HepG2 (cell line): ENCODE data around the gene ZNF302. TPM values are rescaled to one million over a fixed set of nuclear protein-coding genes. Genes with fewer than 3 reads are reported as not detected.

ENCODE experiments used
- ATAC-seq: fragments of 200-7000 bp; cut with Tn5 transposase; 3 replicates; pipeline ENCODE4 v1.9.1; 2020; ENCODE audit warnings: mild to moderate bottlenecking, moderate library complexity
- BruUV-seq: library from RNA; stranded (reverse); fragments of 400-500 nt; replicated peaks from 2 replicates; lab custom pipeline; 2021; lab: Mats Ljungman, UMichigan
- CTCF ChIA-PET: fragments of 300-600 bp; formaldehyde crosslinking; extraction: SDS; loops from one replicate; lab custom pipeline; 2021; ENCODE audit warnings: low total read pairs, inconsistent platforms, low intra/inter-chr PET ratio; lab: Yijun Ruan, JAX
- POLR2A ChIA-PET: fragments of 350-600 bp; sonication (Branson Sonifier 250); formaldehyde crosslinking; loops from one replicate; lab custom pipeline; 2020; ENCODE audit warnings: antibody characterized with exemption, inconsistent platforms; lab: Yijun Ruan, JAX
- DNase-seq: peaks from one replicate; pipeline ENCODE4 v3.0.0-alpha.2; 2015; ENCODE audit warnings: low spot score
- FAIRE-seq: peaks from 3 replicates; lab custom pipeline; 2011; peaks lifted over from hg19 to GRCh38; lab: Jason Lieb, UNC
- H2AFZ ChIP-seq: one replicate; pipeline ENCODE4 v1.6.1; 2011; ENCODE audit warnings: low read length, inconsistent platforms
- H3K27ac ChIP-seq: fragments of 300-600 bp; 3 replicates; pipeline ENCODE4 v1.8.0; 2011; ENCODE audit warnings: mixed run types, mild to moderate bottlenecking, mixed read lengths, low read length, inconsistent platforms; ENCODE audit not compliant: insufficient read depth; ENCODE audit errors: extremely low read length
- H3K27me3 ChIP-seq, 2 experiments: fragments of 200-600 bp in 1 of 2; 2 replicates in 1 of 2; 3 replicates in 1 of 2; pipeline versions ENCODE4 v1.6.0 to v1.8.0; 2011; ENCODE audit warnings: low read length in 2 of 2, mild to moderate bottlenecking in 2 of 2, moderate library complexity in 2 of 2, inconsistent platforms in 1 of 2; ENCODE audit not compliant: insufficient read depth in 2 of 2, control insufficient read depth in 1 of 2
- H3K36me3 ChIP-seq, 2 experiments: fragments of 200-600 bp in 1 of 2; replicated peaks in 1 of 2; 2 replicates in 1 of 2; 3 replicates in 1 of 2; pipeline versions ENCODE4 v1.5.1 to v1.8.0; 2011; ENCODE audit warnings: low read length in 2 of 2, inconsistent platforms in 1 of 2; ENCODE audit not compliant: insufficient read depth in 2 of 2, control insufficient read depth in 1 of 2
- H3K4me1 ChIP-seq: 2 replicates; pipeline ENCODE4 v1.5.1; 2012; ENCODE audit warnings: low read length, inconsistent platforms; ENCODE audit not compliant: insufficient read depth
- H3K4me2 ChIP-seq: 2 replicates; pipeline ENCODE4 v1.6.0; 2011; ENCODE audit warnings: low read depth, low read length, inconsistent platforms
- H3K4me3 ChIP-seq, 3 experiments: fragments of 200-600 bp in 1 of 3; sonication (generic), shearing (Covaris generic) in 1 of 3; replicated peaks in 1 of 3; 2 replicates each; pipeline ENCODE4 v1.5.1; 2011 to 2016; ENCODE audit warnings: low read length in 3 of 3, inconsistent platforms in 2 of 3, low read depth in 2 of 3, mild to moderate bottlenecking in 2 of 3, control low read depth in 1 of 3, mixed read lengths in 1 of 3; ENCODE audit not compliant: insufficient read depth in 1 of 3
- H3K79me2 ChIP-seq: one replicate; pipeline ENCODE4 v1.6.1; 2011; ENCODE audit warnings: low read length, inconsistent platforms; ENCODE audit not compliant: insufficient read depth
- H3K9ac ChIP-seq: 2 replicates; pipeline ENCODE4 v1.6.0; 2011; ENCODE audit warnings: mild to moderate bottlenecking, low read depth, low read length, inconsistent platforms; ENCODE audit not compliant: insufficient read depth
- H3K9me3 ChIP-seq: 2 replicates; pipeline ENCODE4 v1.5.1; 2012; ENCODE audit warnings: mild to moderate bottlenecking, low read length
- H4K20me1 ChIP-seq: 2 replicates; pipeline ENCODE4 v1.6.0; 2011; ENCODE audit warnings: inconsistent platforms, mild to moderate bottlenecking, low read length, moderate library complexity; ENCODE audit not compliant: insufficient read depth
- FOSL2 ChIP-seq: sonication (generic); formaldehyde crosslinking; IDR thresholded peaks from 2 replicates; pipeline ENCODE4 v1.4.0; 2020; ENCODE audit warnings: missing genetic modification reagents
- GZF1 ChIP-seq: sonication (generic); formaldehyde crosslinking; IDR thresholded peaks from 2 replicates; pipeline ENCODE4 v1.5.1; 2020; ENCODE audit warnings: mild to moderate bottlenecking, missing genetic modification reagents
- KLF12 ChIP-seq: sonication (generic); formaldehyde crosslinking; IDR thresholded peaks from 2 replicates; pipeline ENCODE4 v1.4.0; 2020; ENCODE audit warnings: missing genetic modification reagents, borderline replicate concordance
- LBX2 ChIP-seq: sonication (generic); formaldehyde crosslinking; IDR thresholded peaks from 2 replicates; pipeline ENCODE4 v1.5.0; 2020; ENCODE audit warnings: missing genetic modification reagents, mild to moderate bottlenecking, borderline replicate concordance
- MXD4 ChIP-seq: IDR thresholded peaks from 2 replicates; pipeline ENCODE4 v1.6.1; 2016; ENCODE audit warnings: mild to moderate bottlenecking, missing biosample characterization, missing genetic modification reagents
- MYNN ChIP-seq: sonication (generic); formaldehyde crosslinking; IDR thresholded peaks from 2 replicates; pipeline ENCODE4 v1.4.0; 2020; ENCODE audit warnings: mild to moderate bottlenecking, low read depth, missing genetic modification reagents
- NR2F6 ChIP-seq, 2 experiments: IDR thresholded peaks; 2 replicates each; pipeline ENCODE4 v1.6.1; 2016; ENCODE audit warnings: antibody characterized with exemption in 1 of 2, mild to moderate bottlenecking in 1 of 2
- RBM39 ChIP-seq: fragments of 200-400 bp; formaldehyde crosslinking; IDR thresholded peaks from one replicate; pipeline ENCODE4 v1.6.1; 2018; ENCODE audit warnings: antibody characterized with exemption, mild to moderate bottlenecking, low read depth, low read length; ENCODE audit not compliant: poor library complexity, severe bottlenecking
- SP1 ChIP-seq, 2 experiments: fragments of 450-650 bp in 1 of 2; sonication (generic) in 1 of 2; formaldehyde crosslinking in 1 of 2; IDR thresholded peaks; 2 replicates each; pipeline versions ENCODE4 v1.4.0 to v1.6.1; 2016 to 2020; ENCODE audit warnings: missing genetic modification reagents in 1 of 2
- SSRP1 ChIP-seq: IDR thresholded peaks from 2 replicates; pipeline ENCODE4 v1.6.1; 2016; ENCODE audit warnings: control low read depth
- U2AF1 ChIP-seq: fragments of 200-400 bp; formaldehyde crosslinking; optimal IDR thresholded peaks from 2 replicates; pipeline ENCODE3; 2017; ENCODE audit warnings: mild to moderate bottlenecking, low read depth, low read length
- ZFP37 ChIP-seq: sonication (generic); formaldehyde crosslinking; IDR thresholded peaks from 2 replicates; pipeline ENCODE4 v1.4.0; 2020; ENCODE audit warnings: missing genetic modification reagents, borderline replicate concordance
- ZNF24 ChIP-seq: fragments of 450-650 bp; IDR thresholded peaks from 2 replicates; pipeline ENCODE4 v1.6.1; 2017; ENCODE audit warnings: antibody characterized with exemption, mild to moderate bottlenecking
- ZNF496 ChIP-seq: sonication (generic); formaldehyde crosslinking; IDR thresholded peaks from 2 replicates; pipeline ENCODE4 v1.8.1; 2023; ENCODE audit warnings: mild to moderate bottlenecking, moderate library complexity, missing genetic modification reagents; ENCODE audit not compliant: insufficient replicate concordance
- ZNF572 ChIP-seq: sonication (generic); formaldehyde crosslinking; IDR thresholded peaks from 2 replicates; pipeline ENCODE4 v1.5.1; 2020; ENCODE audit warnings: mild to moderate bottlenecking, missing genetic modification reagents
- ZNF713 ChIP-seq: sonication (generic); formaldehyde crosslinking; IDR thresholded peaks from 2 replicates; pipeline ENCODE4 v1.4.0; 2020; ENCODE audit warnings: mild to moderate bottlenecking, missing genetic modification reagents
- ZNF75D ChIP-seq: sonication (generic); formaldehyde crosslinking; IDR thresholded peaks from 2 replicates; pipeline ENCODE4 v1.8.1; 2023; ENCODE audit warnings: missing genetic modification reagents, mild to moderate bottlenecking, borderline replicate concordance
- ZNF773 ChIP-seq: sonication (generic); formaldehyde crosslinking; IDR thresholded peaks from 2 replicates; pipeline ENCODE4 v1.4.0; 2020; ENCODE audit warnings: missing genetic modification reagents, borderline replicate concordance
- ZNF777 ChIP-seq: sonication (generic); formaldehyde crosslinking; IDR thresholded peaks from 2 replicates; pipeline ENCODE4 v1.4.0; 2020; ENCODE audit warnings: missing genetic modification reagents
- ZNF780A ChIP-seq: sonication (generic); formaldehyde crosslinking; IDR thresholded peaks from 2 replicates; pipeline ENCODE4 v1.8.0; 2022; ENCODE audit warnings: mild to moderate bottlenecking, missing genetic modification reagents, moderate library complexity
- WGBS: methylation state at CpG from one replicate; pipeline ENCODE4 v1.1.6; 2017; ENCODE audit warnings: low lambda C conversion rate; 5-methylcytosine and 5-hydroxymethylcytosine counted together
- in situ Hi-C: cut with HindIII; loops from 2 replicates; pipeline ENCODE4 v1.10.0; 2017; ENCODE audit warnings: low pct_unique_long_range_greater_than_20kb; ENCODE audit not compliant: extremely low pct_ligation_motif_present
- intact Hi-C: fragments of 100-400 bp; cut with micrococcal nuclease; formaldehyde crosslinking; loops from one replicate; pipeline ENCODE4 v1.10.0; 2022; ENCODE audit not compliant: unreplicated experiment
- polyA plus RNA-seq, 8 experiments: library from polyadenylated mRNA; depleted of rRNA in 3 of 8; stranded (reverse) in 7 of 8; unstranded in 1 of 8; fragments of >200 nt; fragmentation: Illumina TruSeq in 4 of 8; extraction: Trizol in 4 of 8; gene quantifications; 2 replicates each; pipeline versions ENCODE4 v1.2.1 to v1.2.3, GENCODE V29; 2011 to 2016; ENCODE audit warnings: low read depth in 4 of 8, missing spikeins in 1 of 8, mixed read lengths in 1 of 8; ENCODE audit not compliant: insufficient read depth in 1 of 8
- total RNA-seq, 5 experiments: library from RNA; depleted of rRNA; stranded (reverse); fragments of >200 nt; fragmentation: Illumina TruSeq; extraction: Trizol; gene quantifications; 2 replicates each; pipeline ENCODE4 v1.2.3, GENCODE V29; 2016; ENCODE audit warnings: low read depth in 1 of 5

ZNF302 gene
- total and polyA plus RNA-seq, 2 of the 13 experiments (the other 11 are each of a cell fraction or from before 2014, with no cell fraction given): not detected

- no peaks in the 10 kb centered on the region for H3K27me3 ChIP-seq
- ATAC-seq (no peak), DNase-seq (no peak), FAIRE-seq (no peak)
- H3K4me1 ChIP-seq: peaks cover 37% of the 10 kb centered on the region
- POLR2A ChIA-PET: no interaction called here
- H3K4me3 ChIP-seq: no peak overlapping the region
- 94% methylated on average over 3 of the region's 3 CpGs for WGBS
- CTCF ChIA-PET: no interaction called here
- in situ Hi-C loops: no loop called here
- no peak overlapping the region for H3K4me2 ChIP-seq
- no peak overlapping the region for H3K9ac ChIP-seq
- H2AFZ ChIP-seq: no peak overlapping the region
- TF ChIP-seq ZNF496: no peak
- no peak for TF ChIP-seq ZNF572
- TF ChIP-seq KLF12 (CRISPR knock-in tag): no peak
- no peak for TF ChIP-seq RBM39
- TF ChIP-seq ZNF713 (CRISPR knock-in tag): no peak
- TF ChIP-seq ZNF24: no peak
- no peak for TF ChIP-seq MYNN (CRISPR knock-in tag)
- TF ChIP-seq ZNF773: no peak
- TF ChIP-seq FOSL2: no peak
- no peak for TF ChIP-seq ZNF777
- no peak for TF ChIP-seq ZNF780A (CRISPR knock-in tag)
- no peak for TF ChIP-seq SP1 (IDR thresholded peaks at IDR 0.05)
- TF ChIP-seq SP1 (CRISPR knock-in tag; IDR thresholded peaks at IDR 0.05): no peak
- no peak for TF ChIP-seq GZF1 (CRISPR knock-in tag)
- no peak for TF ChIP-seq U2AF1
- no peak for TF ChIP-seq ZFP37 (CRISPR knock-in tag)
- no peak for TF ChIP-seq MXD4 (CRISPR knock-in tag)
- no peak for TF ChIP-seq NR2F6 (IDR thresholded peaks at IDR 0.05)
- no peak for TF ChIP-seq NR2F6 (CRISPR knock-in tag; IDR thresholded peaks at IDR 0.05)
- no peak for TF ChIP-seq ZNF75D
- no peak for TF ChIP-seq LBX2 (CRISPR knock-in tag)
- no peak for TF ChIP-seq SSRP1
- TF ChIP-seq, all 625 proteins: peak for 0
- H4K20me1 ChIP-seq: no peaks in the 10 kb centered on the region
- no peak overlapping the region for H3K27ac ChIP-seq
- intact Hi-C loops: no loop called here
- no peaks in the 10 kb centered on the region for H3K79me2 ChIP-seq
- BruUV-seq: no TSS peak
- H3K9me3 ChIP-seq: 0 out of 2 replicates have a peak, but pooled peaks cover 12% of the 10 kb centered on the region
- no peaks in the 10 kb centered on the region for H3K36me3 ChIP-seq
These were observed 2.2 kb upstream of the ZNF302 start for GRCh38 chr19:34675250-34675649.
